HG03558 (cell line): ENCODE data around the gene SYNE1.
A peak's percentile ranks its signal among the peaks of the same experiment; 100 is the strongest.

ENCODE experiments used
- ATAC-seq: cut with Tn5 transposase; IDR thresholded peaks from one replicate; pipeline ENCODE4 v1.9.1; 2021; ENCODE audit warnings: moderate number of reproducible peaks; ENCODE audit not compliant: unreplicated experiment; ENCODE audit errors: extremely low read depth

The SYNE1 gene

DNA sequence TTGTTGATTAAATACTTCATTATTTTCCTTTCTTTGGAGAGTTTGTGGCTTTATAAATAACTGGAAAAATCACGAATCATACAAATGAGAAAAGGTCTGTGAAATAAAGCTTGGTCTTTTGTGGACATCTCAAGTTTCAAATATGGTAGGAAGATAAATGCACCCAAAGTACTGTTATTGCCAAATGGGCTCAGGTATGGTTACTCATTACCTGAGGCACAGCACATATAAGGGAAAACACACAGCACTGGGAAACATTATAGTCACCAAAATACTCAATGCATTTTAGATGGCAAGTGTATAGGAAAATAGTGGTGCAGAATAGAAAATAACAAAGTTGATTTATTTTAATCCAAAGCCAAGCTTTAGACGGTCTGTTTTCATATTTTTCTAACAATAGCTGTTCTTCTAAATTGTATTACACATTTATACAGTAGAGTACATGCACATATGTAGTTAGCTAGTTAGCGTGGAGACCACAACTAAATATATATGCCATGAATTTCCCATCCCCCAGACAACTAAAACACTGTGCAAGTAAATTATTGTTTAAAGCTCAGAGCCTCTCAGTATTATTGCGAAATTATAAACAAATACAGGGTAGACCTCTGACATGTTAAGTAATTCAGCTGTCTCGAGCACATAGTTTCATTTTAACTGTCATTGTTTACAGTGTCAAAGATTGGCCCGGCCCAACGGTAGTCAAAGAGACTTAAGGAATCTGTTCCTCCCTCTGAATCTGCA, 336.0 kb downstream of the SYNE1 start:
- peak; percentile 18 for ATAC-seq

DNA sequence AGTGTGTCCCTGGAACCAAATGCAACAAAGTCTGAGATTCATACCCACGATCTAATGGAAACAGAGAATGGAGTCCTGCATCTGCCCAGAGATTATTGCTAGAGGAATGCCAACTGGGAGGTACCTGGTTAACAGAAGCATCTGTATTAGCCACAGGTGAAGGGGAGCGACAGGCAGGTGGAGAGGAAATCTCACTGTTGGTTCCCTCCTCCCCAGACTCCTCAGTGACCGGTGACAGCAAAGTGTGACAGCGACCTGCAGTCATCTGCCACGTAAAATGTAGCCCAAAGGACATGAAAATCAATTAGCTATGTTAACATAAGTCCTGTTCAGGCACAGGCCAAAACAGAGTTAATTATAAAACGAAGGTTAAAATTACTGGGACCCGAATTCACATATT, 336.6 kb downstream of the SYNE1 start:
- ATAC-seq, result no peak

DNA sequence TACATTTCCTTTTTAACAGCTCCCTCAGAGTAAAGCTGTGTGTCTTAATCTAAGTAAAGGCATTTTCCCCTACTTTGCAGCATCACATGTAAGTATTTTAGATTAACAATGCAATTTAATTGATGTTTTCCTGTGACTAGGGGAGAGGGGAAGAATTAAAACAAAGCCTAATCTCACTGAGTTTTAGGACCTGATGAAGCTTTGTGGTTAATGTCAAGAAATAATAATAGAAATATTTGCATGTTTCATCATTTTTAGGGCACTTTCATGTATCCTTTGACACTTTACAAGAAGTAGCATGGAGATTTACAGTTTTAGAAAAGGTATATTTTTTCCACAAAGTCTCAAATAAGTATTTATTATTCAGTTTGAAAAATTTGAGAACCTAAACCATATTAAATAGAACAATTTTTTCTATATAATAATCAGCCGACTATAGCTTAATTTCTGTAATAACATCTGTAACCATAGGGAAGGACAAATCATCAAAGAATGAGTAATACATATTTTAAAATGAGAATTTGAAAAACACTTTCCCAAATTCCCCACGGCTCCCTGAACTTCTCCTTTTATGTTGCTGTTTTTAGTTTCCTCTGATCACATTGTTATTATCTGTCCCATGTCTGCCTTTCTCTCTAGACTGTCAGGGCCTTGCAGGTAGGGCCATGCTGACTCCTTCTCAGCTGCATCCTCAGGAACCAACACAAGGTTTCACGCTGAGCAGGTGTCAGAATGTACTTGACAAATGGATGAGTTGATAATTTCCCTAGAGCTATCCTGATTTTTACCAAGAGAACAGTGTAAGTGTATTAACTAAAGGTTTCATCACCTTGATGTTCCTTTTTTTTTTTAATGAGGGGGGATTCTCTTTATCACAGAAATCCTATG, 338.1 kb downstream of the SYNE1 start:
- ATAC-seq, result no peak

DNA sequence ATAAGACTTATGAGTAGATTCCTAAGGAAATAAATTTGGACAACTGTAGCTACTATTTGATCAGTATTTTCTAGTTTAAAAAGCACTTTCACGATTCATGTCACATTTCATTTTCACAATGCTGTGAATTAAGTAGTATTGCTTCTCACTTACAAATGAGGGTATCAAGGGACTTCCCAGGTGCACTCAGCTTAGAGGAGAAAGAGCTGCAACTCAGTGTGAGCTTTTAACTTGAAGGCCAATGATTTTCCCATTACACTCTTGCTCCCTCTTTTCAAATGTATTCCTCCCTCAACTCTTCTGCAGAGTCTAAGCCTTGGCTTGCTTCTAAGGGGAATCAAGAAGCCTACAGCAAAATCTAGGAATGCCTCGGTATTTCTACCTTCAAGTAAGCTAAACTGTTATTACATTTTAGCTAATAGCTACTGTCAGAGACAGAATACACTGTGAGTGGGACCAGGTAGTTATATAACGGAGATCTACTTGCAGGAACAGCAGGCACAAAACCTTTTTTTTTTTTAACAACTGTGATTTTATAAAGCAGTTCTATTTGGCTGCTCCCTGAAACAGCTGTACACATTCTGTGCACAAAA, 339.0 kb downstream of the SYNE1 start:
- ATAC-seq, result no peak

DNA sequence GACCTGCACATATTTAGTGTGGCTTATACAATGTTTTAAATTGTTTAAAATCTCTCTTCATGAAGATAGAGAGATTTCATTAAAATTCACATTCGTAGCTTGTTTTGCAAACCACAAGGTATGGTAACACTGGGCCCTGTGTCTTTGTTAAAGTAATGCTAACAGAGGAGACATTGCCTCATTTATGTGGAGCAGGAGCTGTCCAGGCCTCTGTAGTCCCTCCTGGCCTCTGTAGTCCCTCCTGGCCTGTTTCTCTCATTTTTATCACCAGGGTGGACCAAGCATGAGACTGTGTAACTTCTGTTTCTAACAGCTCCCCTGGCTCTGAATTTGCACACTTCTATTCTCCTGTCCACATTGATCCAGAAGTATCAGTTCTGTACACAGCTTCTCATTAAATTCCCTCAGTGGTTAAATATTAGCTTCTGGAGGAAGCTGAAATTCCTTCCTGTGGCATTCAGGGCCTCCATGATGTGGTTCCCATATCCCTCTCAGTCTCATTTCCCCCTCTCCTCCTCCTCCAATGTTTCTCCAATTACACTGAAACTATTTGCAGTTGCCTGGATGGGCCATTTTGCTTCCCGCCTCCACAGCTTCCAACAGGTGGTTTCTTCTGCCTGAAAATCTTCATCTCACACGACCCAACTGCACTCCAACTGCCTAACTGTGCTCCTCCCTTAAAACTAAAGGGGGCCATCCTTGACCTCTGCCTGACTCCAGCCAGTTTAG, 340.4 kb downstream of the SYNE1 start:
- no peak for ATAC-seq

DNA sequence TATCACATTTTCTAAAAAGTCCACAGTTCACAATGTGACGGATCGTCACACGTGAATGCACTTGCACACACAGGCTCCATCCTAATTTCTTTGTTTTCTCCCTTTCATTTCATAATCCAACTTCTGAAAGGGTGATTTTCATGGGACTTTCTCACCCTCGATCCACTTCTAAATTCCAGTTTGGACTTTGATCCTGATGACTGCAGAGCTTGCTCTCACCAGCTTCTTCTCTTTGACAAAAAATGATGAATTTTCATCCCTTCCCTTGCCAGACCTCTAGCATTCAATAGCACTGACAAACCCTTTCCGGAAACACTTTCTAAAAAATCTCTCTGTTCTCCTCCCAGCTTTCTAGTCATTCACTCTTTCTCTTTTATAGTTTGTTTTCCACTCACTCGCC, 341.2 kb downstream of the SYNE1 start:
- ATAC-seq, result no peak

DNA sequence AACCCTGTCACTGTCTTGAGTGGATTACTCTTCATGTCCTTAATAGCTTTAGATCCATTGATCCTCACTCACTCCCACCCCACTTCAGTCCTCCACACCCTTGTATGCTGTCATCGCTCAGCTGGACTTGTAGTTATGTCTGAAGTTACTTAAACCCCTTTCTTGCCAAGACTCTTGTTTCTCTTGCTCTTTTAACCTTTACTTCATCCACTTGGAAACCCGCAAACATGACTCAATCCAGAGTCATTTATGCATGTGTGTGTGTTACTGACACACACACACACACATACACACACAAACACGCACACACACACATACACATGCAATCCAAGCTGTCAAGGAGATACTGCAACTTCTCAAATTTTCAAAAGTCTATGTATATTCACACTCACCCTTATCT, 341.8 kb downstream of the SYNE1 start:
- ATAC-seq, result no peak

DNA sequence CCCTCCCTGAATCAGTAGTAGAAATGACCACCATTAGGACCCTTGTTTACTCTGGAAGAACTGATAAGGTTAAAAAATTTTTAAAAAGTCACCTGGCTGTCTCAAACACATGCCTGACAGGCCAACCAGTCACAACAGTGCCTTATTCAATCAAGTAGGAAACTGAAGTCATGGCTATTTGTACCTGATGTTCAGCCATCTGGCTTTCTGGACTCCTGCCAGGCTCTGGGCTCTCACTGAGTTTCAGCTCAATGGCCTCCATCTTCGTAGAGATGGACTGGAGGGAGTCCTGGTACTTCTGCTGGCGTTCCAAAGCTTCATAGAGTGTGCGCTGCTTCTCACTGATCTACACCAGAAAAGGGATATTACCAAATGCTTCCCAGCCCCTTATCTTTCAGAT, 343.8 kb downstream of the SYNE1 start:
- no peak for ATAC-seq

DNA sequence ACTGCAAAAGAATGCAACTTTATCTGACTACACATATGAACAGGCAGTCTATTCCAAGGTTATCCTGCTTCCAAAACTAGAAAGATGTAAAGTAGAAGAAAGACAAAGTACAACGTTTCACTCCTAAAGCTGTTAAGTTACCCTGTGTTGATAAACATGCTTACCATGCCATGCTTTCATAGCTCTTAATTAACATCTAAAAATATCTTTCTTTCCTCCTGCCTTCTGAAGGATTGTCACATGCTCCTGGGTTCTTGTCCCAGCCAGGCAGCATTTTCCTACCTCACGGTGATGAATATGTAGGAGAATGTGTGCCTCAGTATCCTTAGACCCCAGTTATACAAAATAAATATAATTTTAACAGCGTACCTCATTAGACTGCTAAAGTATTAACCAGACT, 344.6 kb downstream of the SYNE1 start:
- no peak for ATAC-seq

DNA sequence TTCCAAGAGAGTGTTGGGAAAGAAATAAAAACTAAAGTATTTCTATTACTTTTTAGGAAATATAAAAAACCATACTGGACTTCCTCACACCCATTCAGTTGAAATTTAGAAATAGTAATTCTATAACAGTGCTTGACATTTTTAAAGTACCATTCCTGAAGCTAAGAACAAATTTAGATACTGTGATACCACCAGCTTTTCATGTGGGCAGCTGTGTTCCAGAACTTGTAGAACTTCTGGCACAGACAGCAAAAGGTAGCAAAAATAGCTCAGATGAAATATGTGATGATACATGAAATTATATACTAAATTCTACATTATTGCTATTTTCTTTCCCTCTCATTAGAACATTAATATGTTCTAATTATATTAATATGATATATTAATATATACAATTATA, 346.5 kb downstream of the SYNE1 start:
- ATAC-seq, result no peak

DNA sequence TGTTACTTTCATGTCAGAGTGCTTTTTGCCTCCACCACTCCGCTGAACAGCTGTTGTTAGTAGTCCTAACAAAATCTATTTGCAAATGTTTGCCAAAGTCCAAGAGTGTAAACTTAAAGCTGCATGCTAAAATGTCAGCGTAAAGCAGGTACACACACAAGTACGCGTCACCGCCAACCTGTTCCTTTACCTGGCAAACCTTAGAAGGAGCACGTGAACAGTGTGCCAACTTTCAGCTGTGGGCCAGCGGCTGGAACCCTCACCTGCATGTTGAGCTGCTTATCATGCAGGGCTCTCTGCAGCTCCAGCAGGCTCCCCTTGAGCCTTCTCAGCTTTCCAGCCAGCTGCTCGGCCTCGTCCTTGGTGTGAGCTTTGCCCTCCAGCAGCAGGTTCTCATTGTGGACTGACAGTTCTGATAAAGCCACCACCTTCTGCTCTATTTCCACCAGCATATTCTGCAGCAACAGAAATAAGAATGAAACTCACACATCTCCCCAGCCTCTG, 359.3 kb downstream of the SYNE1 start:
- ATAC-seq, result no peak

DNA sequence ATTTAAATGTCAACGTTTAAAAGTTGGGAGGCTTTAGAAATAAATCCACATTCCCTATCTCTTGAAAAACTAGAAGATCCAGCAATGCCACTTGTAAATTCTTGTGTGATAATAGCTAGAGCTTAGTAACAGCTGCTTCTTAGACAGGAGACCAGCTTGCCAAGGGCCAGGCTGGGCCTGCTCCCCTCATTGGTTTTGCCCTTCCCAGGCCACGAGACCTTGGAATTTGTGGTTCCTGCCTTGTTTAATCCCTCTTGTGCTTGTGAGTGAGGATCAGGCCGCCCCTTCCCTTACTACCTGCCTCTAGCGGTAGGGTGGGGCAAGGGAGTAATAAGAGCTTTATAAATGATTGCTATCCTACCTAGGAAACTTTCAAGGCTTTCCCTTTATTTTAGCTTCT, 363.5 kb downstream of the SYNE1 start:
- ATAC-seq, result no peak

DNA sequence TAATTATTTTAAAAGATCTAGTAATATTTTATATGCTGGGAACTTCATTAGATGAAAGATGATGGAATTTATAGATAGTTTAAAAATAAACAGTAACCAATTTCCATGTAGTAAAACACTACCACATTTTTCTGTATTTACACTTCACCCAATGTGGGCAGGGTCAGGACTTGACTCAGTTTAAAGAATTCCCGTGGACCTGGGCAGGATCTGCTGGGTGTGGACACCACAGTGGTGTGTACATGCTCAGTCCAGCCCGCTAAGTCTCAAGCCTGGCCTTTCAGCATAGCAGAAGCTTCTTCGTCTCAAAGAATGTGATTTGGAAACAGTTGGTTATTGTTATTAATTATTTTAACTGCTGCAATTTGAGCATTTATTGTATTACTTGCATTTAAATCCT, 364.2 kb downstream of the SYNE1 start:
- no peak for ATAC-seq

DNA sequence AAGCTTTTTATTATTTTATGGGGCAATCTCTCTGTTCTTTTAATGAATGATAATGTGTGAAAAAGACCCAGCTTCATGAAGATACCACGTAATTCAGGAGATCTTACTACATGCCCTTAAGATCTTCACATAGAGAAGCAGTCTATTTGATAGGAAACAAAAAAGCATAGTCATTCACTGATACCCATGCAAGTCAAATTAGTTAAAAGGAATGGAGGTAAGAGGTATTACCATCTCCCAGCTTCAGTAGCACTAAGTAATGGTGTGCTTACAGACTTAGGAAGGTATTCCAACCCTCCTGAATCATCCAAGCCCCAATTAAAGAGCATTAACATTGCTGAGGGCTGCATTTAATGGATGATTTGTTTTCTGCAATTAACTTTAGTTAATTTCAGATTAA, 364.7 kb downstream of the SYNE1 start:
- no peak for ATAC-seq

DNA sequence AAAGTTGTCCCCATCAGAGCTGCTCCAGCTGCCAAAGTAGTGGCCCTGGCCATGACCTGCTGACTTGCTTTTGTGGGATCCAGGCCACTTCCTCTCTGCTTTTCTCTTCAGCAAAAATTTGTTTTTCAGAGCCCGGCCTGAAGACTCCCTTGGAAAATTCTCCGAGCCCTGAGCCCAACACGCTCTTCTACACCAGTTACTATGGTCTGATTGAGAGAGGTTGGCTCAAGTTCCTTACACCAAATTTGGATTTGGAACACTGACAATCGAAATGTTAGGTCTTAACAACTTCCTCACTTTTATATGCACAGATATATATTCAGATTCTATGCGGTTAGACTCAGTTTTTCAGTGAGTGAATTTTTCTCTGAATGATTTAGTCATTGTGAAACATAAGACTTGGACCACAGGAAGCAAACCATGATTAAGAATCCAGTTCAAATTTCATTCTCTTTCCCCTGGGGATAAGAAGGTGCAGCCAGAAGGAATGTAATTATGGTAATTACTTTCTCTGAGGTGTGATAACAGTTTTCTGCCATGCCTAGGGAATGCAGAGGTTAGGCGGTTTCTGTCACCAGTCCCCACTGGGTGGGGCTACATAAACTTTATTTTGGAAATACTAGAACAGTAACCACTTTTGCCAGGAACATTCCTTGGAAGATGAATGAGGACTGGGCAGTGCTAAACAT, 365.2 kb downstream of the SYNE1 start:
- ATAC-seq, result peak; percentile 67

DNA sequence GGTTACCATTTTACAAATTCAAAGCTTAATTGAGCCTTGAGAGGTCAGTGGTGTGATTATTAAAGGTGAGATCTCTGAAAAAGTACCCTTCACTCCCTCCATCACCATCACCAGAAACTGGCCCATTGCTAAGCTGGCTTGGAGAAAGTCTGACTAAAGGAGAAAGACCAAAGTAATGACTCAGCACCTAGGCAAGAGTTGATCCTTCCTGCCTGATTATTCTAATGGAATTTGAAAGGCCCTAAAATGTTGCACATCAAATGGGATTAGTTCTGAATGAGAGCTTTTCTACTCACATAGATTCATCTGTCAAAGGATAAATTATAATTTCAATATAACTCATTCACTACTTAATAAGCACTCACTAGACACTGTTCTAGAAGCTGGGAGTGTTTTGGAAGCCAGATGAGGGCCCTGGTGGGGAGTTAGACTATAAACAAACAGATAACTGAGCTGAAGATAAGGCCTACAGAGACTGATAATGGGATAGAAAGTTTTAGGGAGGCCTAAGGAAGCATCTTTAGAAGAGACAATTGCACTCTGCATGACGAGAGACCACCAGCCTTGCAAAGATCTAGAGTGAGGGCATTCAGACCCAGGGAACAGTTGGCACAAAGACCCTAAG, 366.7 kb downstream of the SYNE1 start:
- no peak for ATAC-seq

DNA sequence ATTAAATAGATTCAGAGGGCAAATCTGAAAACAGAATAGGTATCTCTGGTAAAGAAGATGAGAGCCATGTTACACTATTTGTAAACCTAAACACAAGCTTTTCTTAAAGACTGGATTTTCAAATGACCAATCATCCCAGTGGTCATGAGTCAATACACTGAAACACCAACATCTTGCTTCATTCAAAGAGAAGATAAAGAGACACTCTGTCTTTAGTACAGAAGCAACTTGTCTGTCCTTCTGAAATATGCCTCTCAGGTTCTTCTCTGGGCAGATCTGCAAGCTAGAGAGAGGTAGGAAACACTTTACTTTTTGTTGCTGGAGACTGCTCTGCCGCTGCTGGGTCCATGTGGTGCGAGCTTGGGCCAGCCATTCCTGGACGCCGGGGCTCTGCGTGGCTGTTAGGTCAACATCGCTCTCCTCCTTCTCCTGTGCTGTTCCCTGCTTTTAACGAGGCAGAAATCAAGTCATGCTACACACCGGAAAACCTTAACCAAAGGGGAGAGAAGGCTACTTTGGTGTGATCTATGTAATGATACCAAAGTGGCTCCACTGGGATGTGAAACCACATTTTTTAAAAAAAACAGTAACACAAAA, 368.2 kb downstream of the SYNE1 start:
- no peak for ATAC-seq

DNA sequence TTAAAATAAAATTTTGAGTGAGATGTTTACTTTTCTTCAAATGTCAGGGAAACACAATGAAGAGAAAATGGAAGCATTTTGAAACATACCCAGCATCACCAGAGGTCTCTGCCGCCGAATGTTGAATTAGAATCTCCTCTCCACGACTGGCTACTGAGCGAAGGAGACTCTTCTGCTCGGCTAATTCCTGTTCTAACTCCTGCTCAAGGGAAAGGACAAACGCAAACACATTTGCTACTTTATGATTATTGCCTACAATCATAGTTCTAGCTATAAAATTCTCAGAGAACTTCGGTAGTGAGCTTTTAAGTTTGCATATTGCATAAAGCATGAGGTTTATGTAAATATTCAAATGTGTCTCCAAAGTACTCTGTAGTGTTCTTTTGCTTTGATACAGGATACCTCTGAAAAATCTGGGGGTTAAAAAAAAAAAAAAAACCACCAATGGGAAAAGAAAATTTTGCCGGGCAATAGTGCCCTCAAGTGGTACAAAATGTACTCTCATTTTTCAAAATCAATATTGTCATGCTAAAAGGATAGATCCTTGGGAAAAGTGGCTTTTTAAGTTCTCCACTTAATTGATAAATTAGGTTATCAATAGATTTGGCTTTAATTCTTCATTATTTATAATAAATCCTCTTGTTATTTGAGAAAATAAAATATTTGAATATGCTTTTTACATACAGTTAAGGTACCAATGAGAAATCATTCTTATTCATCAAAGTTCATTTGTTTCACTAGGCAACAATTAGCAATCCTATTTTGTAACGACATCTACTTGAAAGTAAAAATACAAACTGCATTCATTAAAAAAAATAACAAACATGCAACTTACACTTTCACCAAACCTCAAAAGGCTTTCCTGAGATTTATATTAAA, 369.0 kb downstream of the SYNE1 start:
- ATAC-seq, result no peak
